Daoy (cell line): ENCODE data around the gene GIGYF2. TPM values are rescaled to one million over a fixed set of nuclear protein-coding genes. Genes with fewer than 3 reads are reported as not detected.
"Not testable (repeated sequence)": the region's sequence is repeated elsewhere in the genome, so short reads cannot be mapped to it uniquely, and the experiment has no call there.

ENCODE experiments used
- DNase-seq: peaks from one replicate; pipeline ENCODE4 v3.0.0-alpha.2; 2015; ENCODE audit warnings: low read depth
- total RNA-seq: library from RNA; depleted of rRNA; stranded (reverse); fragments of >200 nt; shearing (Covaris generic); gene quantifications from 2 replicates; pipeline ENCODE4 v1.2.3, GENCODE V29; 2014

The GIGYF2 gene
- total RNA-seq, 1 experiment from 2014 or later, result 56.9 TPM

DNA sequence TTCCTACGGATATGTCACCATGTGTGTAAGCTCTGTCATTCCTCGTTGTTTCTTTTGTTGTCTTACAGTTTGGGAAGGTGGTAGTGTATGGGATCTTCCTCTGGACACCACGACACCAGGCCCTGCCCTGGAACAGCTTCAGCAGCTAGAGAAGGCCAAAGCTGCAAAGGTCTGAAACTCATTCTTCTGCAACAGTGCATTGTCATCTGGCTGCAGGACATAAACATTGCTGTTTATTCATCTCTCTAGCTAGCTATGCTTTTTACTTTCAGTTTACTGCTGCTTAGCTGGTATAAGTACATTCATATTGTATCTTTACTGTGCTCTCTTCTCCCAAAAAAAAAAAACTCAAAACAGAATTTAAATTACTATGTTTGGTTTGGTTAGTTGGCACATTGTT lies 118.4 kb downstream of the GIGYF2 start:
- DNase-seq, result no peak

GRCh38 chr2:232816657-232817056 lies 119.5 kb downstream of the GIGYF2 start:
- DNase-seq, result no peak

DNA sequence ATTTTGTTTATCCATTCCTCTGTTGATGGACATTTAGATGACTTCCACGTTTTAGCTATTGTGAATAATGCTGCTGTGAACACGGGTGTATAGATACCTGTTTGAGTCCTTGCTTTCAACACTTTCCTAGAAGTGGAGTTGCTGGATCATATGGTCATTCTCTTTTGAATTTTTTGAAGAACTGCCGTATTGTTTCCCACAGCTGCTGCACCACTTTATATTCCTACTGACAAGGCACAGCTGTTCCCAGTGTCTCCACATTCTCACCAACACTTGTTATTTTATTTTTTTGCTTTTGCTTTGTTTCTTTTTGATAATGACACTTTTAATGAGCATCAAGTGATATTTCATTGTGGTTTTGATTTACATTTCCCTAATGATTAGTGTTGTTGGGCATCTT lies 120.6 kb downstream of the GIGYF2 start:
- DNase-seq, result no peak

DNA sequence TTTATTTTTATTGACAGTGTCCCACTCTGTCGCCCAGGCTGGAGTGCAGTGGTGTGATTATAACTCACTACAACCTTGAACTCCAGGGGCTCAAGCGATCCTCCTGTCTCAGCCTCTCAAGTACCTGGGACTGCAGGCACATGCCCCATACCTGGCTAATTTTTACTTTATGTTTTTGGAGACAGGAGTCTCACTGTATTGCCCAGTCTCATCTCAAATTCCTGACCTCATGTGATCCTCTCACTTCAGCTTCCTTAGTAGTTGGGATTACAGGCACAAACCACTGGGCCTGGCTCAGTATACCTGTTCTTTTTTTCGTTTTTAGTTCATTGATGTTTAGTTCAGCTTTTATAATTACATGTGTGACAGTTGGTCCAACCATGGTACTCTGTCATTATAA lies 132.9 kb downstream of the GIGYF2 start:
- DNase-seq, result no peak

DNA sequence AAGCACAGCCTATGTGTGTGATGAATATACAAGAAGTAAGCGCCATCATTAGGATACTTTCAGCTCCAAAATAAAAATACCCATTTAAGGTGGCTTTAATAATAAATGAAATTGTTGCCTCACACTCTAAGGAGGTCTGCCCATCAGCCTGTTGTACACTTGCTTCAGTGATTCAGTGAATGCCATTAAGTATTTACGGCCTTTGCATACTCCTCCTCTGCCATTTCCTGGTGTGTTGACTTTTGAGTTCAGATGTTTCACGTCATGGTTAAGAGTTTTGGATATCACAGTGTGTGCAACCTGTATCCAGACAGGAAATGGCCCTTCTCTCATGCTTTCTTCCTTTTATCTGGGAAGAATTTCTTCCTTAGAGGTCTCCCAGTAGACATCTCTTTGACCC lies 134.4 kb downstream of the GIGYF2 start:
- no peak for DNase-seq

DNA sequence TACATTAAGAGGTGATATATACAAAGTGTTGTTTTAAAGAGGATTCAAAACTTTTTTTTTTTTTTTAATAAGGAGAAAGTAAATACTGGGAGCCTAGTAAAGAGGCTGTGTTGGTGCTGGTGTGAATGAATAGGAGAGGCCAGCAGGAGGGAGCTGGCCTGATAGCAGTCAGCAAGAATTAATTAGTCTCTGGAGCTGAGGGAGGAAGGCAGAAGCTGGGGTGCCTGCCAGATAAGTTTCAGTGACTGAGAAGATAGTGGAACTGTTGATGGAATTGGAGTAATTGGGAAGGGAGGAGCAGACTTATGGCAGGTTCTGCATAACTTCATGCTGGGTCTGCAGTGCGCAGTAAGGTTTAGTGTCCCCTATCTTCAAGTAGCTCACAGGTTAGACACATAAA lies 136.7 kb downstream of the GIGYF2 start:
- no peak for DNase-seq

GRCh38 chr2:232835687-232836208 lies 138.6 kb downstream of the GIGYF2 start:
- no peak for DNase-seq

DNA sequence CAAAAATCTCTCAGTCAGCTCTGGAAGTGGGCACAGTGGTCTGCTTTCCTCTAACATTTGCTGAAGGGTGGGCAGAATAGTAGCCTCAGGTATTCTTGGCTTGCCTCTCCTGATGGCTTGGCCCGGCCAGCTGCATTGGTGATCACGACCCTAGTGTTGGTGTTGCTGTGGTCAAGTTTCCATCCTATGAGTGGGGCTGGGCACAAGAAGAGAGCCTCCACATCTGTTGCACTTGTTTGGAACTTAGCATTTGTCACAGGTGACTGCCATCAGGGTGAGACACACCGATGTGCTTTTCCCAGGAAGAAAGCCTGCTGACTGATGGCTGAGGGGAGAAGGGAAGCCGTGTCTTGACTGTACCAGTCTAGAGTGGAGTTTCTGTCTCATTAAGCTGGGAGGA lies 139.8 kb downstream of the GIGYF2 start:
- no peak for DNase-seq

- DNase-seq, result peak; percentile 20
Observed at GRCh38 chr2:232838406-232838874, 141.3 kb downstream of the GIGYF2 start.

DNA sequence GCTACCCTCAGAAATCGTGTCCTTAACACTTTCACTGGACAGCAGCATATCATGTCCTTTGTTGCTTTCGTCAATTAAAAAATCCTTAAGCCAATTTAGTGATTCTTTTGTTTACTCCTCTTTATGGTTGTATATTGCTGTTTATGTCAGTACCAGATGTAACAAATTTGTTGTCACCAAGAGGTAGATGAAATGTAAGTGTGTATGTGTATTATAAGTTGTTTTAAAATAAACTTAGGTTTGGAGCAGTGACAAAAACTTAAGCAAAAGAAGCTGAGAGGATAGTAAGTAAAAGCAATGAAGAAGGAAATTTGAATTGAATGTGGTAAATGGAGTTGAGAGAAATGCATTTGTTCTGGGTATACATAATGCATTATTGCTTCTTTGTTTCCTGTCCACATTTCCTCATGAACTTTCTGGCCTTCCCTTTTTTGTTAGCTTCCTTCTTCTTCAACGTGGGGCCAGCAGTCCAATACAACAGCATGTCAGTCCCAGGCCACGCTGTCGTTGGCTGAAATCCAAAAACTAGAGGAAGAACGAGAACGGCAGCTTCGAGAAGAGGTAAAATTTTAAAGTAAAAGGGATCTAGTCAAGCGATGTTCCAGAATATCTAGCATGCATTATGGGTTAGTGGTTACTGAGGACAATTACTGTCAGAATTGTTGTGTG lies 142.4 kb downstream of the GIGYF2 start:
- DNase-seq, result no peak

DNA sequence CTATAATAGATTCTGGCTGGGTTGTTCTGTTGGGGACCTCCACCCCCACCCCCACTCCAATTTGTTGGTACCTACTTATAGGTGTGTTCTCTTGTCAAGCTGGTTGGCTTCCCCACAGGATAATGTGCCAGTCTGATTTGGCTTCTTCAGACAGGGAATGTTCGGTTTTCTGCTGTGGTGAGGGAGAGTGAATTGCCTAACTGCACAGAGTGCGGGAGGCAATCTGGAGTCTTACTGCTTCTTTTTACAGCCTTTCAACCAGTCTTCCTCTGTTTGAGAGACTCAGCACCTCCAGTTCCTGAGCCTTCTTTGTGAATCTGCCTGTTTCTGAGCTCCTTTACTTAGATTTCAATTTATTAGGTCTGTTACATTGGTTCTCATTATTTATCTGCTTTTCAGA lies 145.6 kb downstream of the GIGYF2 start:
- no peak for DNase-seq

GRCh38 chr2:232843834-232844233 lies 146.7 kb downstream of the GIGYF2 start:
- no peak for DNase-seq

DNA sequence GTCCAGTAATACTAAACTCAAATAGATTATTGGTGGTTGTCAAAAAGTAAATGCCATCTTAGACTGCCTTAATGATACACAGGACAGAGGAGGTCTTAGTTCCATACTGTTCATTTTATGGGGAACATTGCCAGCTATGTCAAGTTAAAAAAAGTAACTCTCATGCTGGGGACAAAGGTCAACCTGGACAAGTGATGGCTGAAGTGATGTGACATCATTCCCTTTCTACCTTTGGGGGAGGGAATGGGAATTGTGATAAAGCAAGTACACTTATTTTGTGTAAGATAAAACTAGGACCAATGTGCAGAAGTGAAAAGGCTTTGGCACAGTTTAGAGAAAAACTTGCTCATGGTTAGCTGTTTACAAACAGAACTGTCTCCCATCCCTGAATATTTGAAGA lies 148.9 kb downstream of the GIGYF2 start:
- no peak for DNase-seq

DNA sequence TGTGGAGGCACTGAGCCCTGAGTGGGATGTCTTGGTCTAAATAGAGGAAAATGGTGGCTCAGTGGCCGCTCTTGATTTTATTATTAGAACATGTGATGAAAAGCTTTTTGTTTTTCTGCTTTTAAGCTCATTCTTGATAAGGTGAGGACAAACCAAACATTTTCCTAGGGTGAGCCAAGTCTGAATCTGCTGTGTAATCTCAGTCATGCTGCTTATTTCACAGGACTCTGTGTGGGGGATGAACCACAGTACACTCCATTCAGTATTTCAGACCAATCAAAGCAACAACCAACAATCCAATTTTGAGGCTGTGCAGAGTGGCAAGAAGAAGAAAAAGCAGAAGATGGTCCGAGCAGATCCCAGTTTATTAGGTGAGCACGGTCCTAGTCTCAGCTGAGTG lies 152.9 kb downstream of the GIGYF2 start:
- DNase-seq, result no peak

DNA sequence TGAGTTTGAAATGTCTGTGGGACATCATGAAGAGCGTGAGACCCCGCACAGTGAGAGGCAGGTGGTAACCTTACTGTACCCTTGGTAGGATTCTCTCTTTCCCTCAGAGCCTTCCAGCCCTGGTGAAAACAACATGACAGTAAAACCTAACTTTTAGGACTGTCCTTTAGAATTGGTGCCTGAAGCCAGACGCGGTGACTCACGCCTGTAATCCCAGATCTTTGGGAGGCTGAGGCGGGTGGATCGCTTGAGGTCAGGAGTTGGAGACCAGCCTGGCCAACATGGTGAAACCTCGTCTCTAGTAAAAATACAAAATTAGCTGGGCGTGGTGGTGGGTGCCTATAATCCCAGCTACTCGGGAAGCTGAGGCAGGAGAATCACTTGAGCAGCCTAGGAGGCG lies 154.9 kb downstream of the GIGYF2 start:
- not testable (repeated sequence) for DNase-seq

DNA sequence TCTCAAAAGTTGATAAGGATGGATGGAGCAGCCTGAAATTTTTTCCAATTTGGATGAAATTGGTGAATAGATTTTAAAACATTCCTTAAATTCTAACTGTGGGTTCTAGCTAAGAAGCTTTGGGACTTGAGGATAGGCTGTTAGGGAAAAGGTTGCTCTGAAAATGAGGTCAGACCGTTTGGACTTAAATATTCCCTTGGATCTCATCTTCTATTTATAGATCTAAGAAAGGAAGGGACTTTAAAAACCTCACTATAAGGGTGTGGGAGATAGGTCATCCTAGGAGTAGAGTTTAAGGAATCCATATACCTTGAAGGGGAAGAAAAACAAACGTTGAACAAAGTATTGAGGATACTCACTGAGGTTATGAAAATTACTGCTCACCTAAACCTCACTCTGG lies 155.5 kb downstream of the GIGYF2 start:
- no peak for DNase-seq

DNA sequence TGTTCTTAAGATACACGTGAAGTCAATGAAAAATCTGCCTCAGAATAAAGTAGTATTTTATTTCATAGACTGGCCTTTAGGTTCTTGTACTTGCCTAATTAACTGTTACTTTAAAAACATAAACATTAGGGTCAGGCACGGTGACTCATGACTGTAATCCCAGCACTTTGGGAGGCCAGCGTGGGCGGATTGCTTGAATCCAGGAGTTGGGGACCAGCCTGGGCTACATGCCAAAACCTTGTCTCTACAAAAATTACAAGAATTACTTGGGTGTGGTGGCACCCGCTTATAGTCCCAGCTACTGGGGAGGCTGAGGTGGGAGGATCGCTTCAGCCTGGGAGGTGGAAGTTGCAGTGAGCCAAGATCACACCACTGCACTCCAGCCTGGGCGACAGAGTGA lies 157.0 kb downstream of the GIGYF2 start:
- peak; percentile 92 for DNase-seq

DNA sequence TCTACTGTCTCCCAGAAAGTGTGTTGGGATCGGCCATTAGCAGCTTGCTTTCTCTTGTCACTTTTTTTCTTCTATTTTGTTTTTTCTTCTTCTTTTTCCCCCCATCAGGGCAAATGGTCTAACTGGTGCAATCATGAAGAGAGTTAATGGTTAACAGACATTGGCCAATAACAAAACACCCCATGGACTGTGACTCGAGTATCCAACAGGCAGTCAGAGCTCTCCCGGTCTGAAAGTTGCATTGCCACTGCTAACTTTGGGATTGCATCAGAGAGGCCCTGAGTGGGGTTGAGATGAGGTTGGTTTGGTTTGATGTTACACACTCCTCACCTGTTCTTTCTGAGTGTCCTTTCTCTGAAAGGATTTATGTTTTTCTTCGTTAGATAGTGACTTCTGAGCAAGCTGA lies 160.0 kb downstream of the GIGYF2 start:
- DNase-seq, result no peak

DNA sequence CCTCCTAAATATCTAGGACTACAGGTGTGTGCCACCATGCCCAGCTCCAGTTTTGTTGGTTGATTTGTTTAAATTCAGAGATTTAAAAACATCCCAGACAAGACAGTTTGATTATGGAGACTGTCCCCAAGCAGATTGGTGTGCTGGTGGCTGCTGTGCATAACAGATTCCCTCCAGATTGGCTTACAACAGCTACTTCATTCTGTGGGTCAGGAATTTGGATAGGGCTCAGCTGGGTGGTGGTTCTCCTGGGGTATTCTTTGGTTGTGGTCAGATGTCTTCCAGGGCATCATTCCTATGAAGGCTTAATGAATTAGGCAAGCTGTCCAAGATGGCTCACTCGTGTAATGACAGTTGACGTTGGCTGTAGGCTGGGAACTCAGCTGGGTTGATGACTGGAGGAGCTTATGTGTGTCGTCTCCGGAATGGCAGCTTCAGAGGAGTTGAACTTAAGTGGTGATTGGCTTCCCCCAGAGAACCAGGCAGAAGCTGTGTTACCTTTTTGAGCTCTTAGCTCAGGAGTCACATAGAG lies 162.3 kb downstream of the GIGYF2 start:
- DNase-seq, result no peak

DNA sequence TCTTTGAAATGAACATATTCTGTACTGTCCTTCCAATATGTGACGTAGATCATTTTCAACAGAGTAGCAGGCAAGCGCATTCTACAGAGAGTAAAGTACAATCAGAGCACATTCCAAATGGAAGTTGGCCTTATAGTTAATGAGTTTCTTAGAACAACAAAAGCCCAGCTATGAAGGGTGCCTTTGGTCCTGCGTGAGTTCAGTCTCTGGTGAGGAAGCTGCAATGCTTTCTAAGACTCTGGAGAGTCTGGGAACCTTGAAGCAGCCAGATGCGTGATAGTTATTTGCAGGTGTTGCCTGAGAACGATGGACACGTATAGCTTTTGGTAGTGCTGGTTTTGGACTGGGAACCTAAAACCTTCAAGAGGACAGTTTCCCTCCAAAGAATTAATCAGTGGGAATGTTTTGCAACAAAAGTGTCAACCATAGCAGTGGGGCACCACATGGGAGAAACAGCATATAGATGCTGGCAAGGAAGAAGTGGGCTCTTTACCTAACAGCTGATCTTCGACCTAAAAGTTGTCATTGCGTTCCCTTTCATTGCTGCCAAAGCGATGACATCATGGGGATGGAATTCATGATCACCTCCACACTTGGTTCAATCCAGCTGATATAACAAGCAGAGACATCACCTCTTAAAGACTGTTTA lies 163.6 kb downstream of the GIGYF2 start:
- no peak for DNase-seq

- no peak for DNase-seq
Observed at GRCh38 chr2:232861353-232861752, 164.2 kb downstream of the GIGYF2 start.

DNA sequence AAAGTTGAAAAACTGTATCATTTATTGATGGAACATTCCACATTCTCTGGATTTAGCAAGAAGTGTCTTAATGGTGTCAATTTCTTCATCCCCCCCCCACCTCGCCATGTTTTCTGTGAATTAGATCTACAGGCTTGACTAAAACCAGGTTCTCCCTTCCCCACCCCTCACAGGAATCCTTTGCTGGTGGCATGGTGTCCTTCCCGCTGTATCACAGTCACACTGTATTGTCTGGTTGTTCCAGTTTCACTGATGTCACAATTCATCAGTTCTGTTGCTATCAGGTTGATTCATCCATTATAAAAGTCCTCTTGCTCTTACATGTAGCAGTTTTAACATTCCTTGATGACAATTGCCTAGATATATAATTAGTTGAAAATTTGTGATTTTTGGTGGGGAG lies 166.9 kb downstream of the GIGYF2 start:
- no peak for DNase-seq

GRCh38 chr2:232865165-232865564 lies 168.0 kb downstream of the GIGYF2 start:
- DNase-seq, result no peak
